Endothelial cell (in vitro differentiated cells): ENCODE data around the gene RPL27A. TPM values are rescaled to one million over a fixed set of nuclear protein-coding genes. Genes with fewer than 3 reads are reported as not detected.

Experiments
- DNase-seq: peaks from one replicate; pipeline ENCODE4 v3.0.0; 2021; ENCODE audit warnings: low spot score
- H3K27ac Mint-ChIP-seq: one replicate; pipeline ENCODE4 v1.8.0; 2021; ENCODE audit warnings: mixed read lengths, inconsistent platforms; ENCODE audit not compliant: unreplicated experiment
- H3K27me3 Mint-ChIP-seq: one replicate; pipeline ENCODE4 v1.8.0; 2021; ENCODE audit warnings: mild to moderate bottlenecking, moderate library complexity, mixed read lengths, inconsistent platforms; ENCODE audit not compliant: unreplicated experiment
- H3K36me3 Mint-ChIP-seq: one replicate; pipeline ENCODE4 v1.8.0; 2021; ENCODE audit warnings: mild to moderate bottlenecking, low read depth, mixed read lengths, inconsistent platforms; ENCODE audit not compliant: unreplicated experiment
- H3K4me1 Mint-ChIP-seq: one replicate; pipeline ENCODE4 v1.8.0; 2021; ENCODE audit warnings: mild to moderate bottlenecking, mixed read lengths, inconsistent platforms; ENCODE audit not compliant: unreplicated experiment
- H3K4me3 Mint-ChIP-seq: one replicate; pipeline ENCODE4 v1.8.0; 2021; ENCODE audit warnings: mild to moderate bottlenecking, mixed read lengths, inconsistent platforms; ENCODE audit not compliant: unreplicated experiment
- H3K9me3 Mint-ChIP-seq: one replicate; pipeline ENCODE4 v1.8.0; 2021; ENCODE audit warnings: mixed read lengths, inconsistent platforms; ENCODE audit not compliant: unreplicated experiment
- CTCF ChIP-seq: fragments of 200-600 bp; sonication (generic); IDR thresholded peaks from one replicate; pipeline ENCODE4 v1.5.0; 2021; ENCODE audit warnings: antibody characterized with exemption; ENCODE audit not compliant: unreplicated experiment
- total RNA-seq: library from RNA; stranded (reverse); fragmentation: NEBNext Ultra II Directional; extraction: Animal tissue kit (Norgen Biotek cat#: 25700); gene quantifications from one replicate; pipeline ENCODE4 v1.2.1, GENCODE V29; 2021; ENCODE audit not compliant: unreplicated experiment

Gene RPL27A
- total RNA-seq, 1 donor from 2014 or later: 1,456 TPM

- H3K27ac Mint-ChIP-seq: peak overlapping the region; percentile 62
- H3K27me3 Mint-ChIP-seq: no peaks in the 10 kb centered on the region
- no peaks in the 10 kb centered on the region for H3K9me3 Mint-ChIP-seq
Observed at GRCh38 chr11:8672346-8672745, 10.2 kb upstream of the RPL27A start.

GRCh38 chr11:8674859-8675258, 7.7 kb upstream of the RPL27A start:
- no peaks in the 10 kb centered on the region for H3K9me3 Mint-ChIP-seq
- TF ChIP-seq CTCF: no peak
- peaks cover 15% of the 10 kb centered on the region for H3K4me1 Mint-ChIP-seq
- H3K4me3 Mint-ChIP-seq: no peak overlapping the region
- peaks cover 3% of the 10 kb centered on the region for H3K36me3 Mint-ChIP-seq
- DNase-seq: no peak
- peaks cover 1% of the 10 kb centered on the region for H3K27me3 Mint-ChIP-seq
- H3K27ac Mint-ChIP-seq: no peak overlapping the region

More at GRCh38 chr11:8672346-8672745, 10.2 kb upstream of the RPL27A start:
- no peak for TF ChIP-seq CTCF
- DNase-seq: no peak
- Mint-ChIP-seq H3K36me3 (no peaks in the 10 kb centered on the region), H3K4me3 (no peak overlapping the region), H3K4me1 (peaks cover 12% of the 10 kb centered on the region)

GRCh38 chr11:8676458-8676857, 6.1 kb upstream of the RPL27A start:
- no peaks in the 10 kb centered on the region for H3K9me3 Mint-ChIP-seq
- peaks cover 14% of the 10 kb centered on the region for H3K36me3 Mint-ChIP-seq
- DNase-seq: no peak
- H3K27ac Mint-ChIP-seq: no peak overlapping the region
- H3K4me3 Mint-ChIP-seq: no peak overlapping the region
- H3K27me3 Mint-ChIP-seq: peaks cover 3% of the 10 kb centered on the region
- peaks cover 19% of the 10 kb centered on the region for H3K4me1 Mint-ChIP-seq
- TF ChIP-seq CTCF: no peak

GRCh38 chr11:8679006-8679405, 3.6 kb upstream of the RPL27A start:
- Mint-ChIP-seq H3K27me3 (peaks cover 16% of the 10 kb centered on the region), H3K4me3 (no peak overlapping the region), H3K36me3 (peaks cover 25% of the 10 kb centered on the region), H3K4me1 (peaks cover 30% of the 10 kb centered on the region), H3K27ac (no peak overlapping the region), H3K9me3 (no peaks in the 10 kb centered on the region)
- TF ChIP-seq CTCF: no peak
- DNase-seq: no peak

- Mint-ChIP-seq H3K9me3 (no peaks in the 10 kb centered on the region), H3K36me3 (peaks cover 45% of the 10 kb centered on the region), H3K4me3 (peak overlapping the region; percentile 97), H3K27me3 (peaks cover 16% of the 10 kb centered on the region), H3K4me1 (peaks cover 47% of the 10 kb centered on the region), H3K27ac (peak overlapping the region; percentile 93)
- TF ChIP-seq CTCF: no peak
- no peak for DNase-seq
Observed at GRCh38 chr11:8681837-8682302, 722 bp upstream of the RPL27A start.
